CD4-positive, CD25-positive, alpha-beta regulatory T cell (primary cell): ENCODE results near the gene TMED4. TPM values are rescaled to one million over a fixed set of nuclear protein-coding genes. Genes with fewer than 3 reads are reported as not detected.
A peak's percentile ranks its signal among the peaks of the same experiment; 100 is the strongest.
"Not testable (repeated sequence)": the region's sequence is repeated elsewhere in the genome, so short reads cannot be mapped to it uniquely, and the experiment has no call there.

Experiments used
- ATAC-seq, 2 donors: fragments of 150-1000 bp; cut with Tn5 transposase; one replicate each; pipeline ENCODE4 v1.10.0; 2021; ENCODE audit warnings: low read depth in 2 of 2, moderate number of reproducible peaks in 2 of 2, moderate library complexity in 1 of 2
- DNase-seq, 3 donors: peaks; one replicate each; pipeline versions ENCODE4 v3.0.0 to v3.0.0-alpha.2; 2012 to 2022; ENCODE audit warnings: mixed read lengths in 1 of 3
- H3K27ac ChIP-seq: one replicate; pipeline ENCODE4 v1.7.0; 2013; ENCODE audit warnings: mild to moderate bottlenecking, low read length; ENCODE audit not compliant: insufficient read depth, poor library complexity, severe bottlenecking
- H3K27me3 ChIP-seq: one replicate; pipeline ENCODE4 v1.7.0; 2013; ENCODE audit warnings: low read length; ENCODE audit not compliant: control insufficient read depth, insufficient read depth
- H3K36me3 ChIP-seq: one replicate; pipeline ENCODE4 v1.7.0; 2013; ENCODE audit warnings: mild to moderate bottlenecking, low read length, moderate library complexity; ENCODE audit not compliant: control insufficient read depth, insufficient read depth
- H3K4me1 ChIP-seq: 2 replicates; pipeline ENCODE4 v1.7.0; 2013; ENCODE audit warnings: mild to moderate bottlenecking, low read length; ENCODE audit not compliant: insufficient read depth, control insufficient read depth, poor library complexity, severe bottlenecking
- H3K4me3 ChIP-seq: one replicate; pipeline ENCODE4 v1.7.0; 2013; ENCODE audit warnings: low read depth, mild to moderate bottlenecking, low read length, moderate library complexity
- H3K9me3 ChIP-seq, 2 experiments: 1 replicate in 1 of 2; 2 replicates in 1 of 2; pipeline ENCODE4 v1.7.0; 2013; ENCODE audit warnings: low read length in 2 of 2, mild to moderate bottlenecking in 1 of 2, moderate library complexity in 1 of 2; ENCODE audit not compliant: control insufficient read depth in 2 of 2
- H3K27ac Mint-ChIP-seq, 3 donors: one replicate each; pipeline ENCODE4 v1.8.0; 2020 to 2022; ENCODE audit warnings: mild to moderate bottlenecking in 3 of 3, mixed read lengths in 3 of 3, moderate library complexity in 2 of 3
- H3K27me3 Mint-ChIP-seq: one replicate; pipeline ENCODE4 v1.8.0; 2022; ENCODE audit warnings: mild to moderate bottlenecking, mixed read lengths
- H3K36me3 Mint-ChIP-seq: one replicate; pipeline ENCODE4 v1.8.0; 2020; ENCODE audit warnings: mixed read lengths
- H3K4me1 Mint-ChIP-seq, 4 donors: one replicate each; pipeline ENCODE4 v1.8.0; 2020 to 2022; ENCODE audit warnings: mixed read lengths in 4 of 4, mild to moderate bottlenecking in 1 of 4
- H3K4me3 Mint-ChIP-seq, 4 donors: one replicate each; pipeline ENCODE4 v1.8.0; 2020 to 2022; ENCODE audit warnings: mild to moderate bottlenecking in 4 of 4, mixed read lengths in 4 of 4, moderate library complexity in 3 of 4
- H3K9me3 Mint-ChIP-seq, 7 donors: one replicate each; pipeline ENCODE4 v1.8.0; 2020 to 2022; ENCODE audit warnings: mixed read lengths in 7 of 7, mild to moderate bottlenecking in 3 of 7, moderate library complexity in 2 of 7
- polyA plus RNA-seq, 4 donors: library from polyadenylated mRNA; unstranded; fragments of 300-500 nt; fragmentation: Illumina TruSeq; gene quantifications; one replicate each; pipeline ENCODE4 v1.2.3, GENCODE V29; 2021
- total RNA-seq: library from RNA; stranded (reverse); gene quantifications from one replicate; pipeline ENCODE4 v1.2.3, GENCODE V29; 2022

The TMED4 gene
- total and polyA plus RNA-seq, 5 donors from 2014 or later, result 67.6 to 97.5 (median 75.2) TPM

DNA sequence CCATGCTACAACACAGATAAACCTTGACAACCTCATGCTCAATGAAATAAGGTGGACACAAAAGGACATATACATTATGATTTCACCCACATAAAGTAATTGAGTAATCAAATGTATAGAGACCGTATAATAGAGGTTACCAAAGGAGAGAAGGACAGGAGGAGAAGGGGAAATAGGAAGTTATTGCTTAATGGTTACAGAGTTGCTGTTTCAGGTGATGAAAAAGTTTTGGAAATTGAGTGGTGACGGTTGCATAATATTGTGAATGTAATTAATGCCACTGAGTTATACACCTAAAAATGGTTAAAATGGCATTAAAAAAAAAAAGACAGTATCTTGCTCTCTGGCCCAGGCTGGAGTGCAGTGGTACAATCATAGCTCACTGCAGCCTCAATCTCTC, 22.9 kb upstream of the TMED4 start:
- Histone ChIP-seq H3K36me3 (no peaks in the 10 kb centered on the region), H3K9me3 (no peaks in the 10 kb centered on the region), H3K27me3 (peaks cover 2% of the 10 kb centered on the region), H3K4me3 (no peak overlapping the region), H3K27ac (no peak overlapping the region), H3K4me1 (peaks cover 30% of the 10 kb centered on the region)
- peaks cover 12% of the 10 kb centered on the region for H3K27me3 Mint-ChIP-seq
- H3K36me3 Mint-ChIP-seq, result peaks cover 2% of the 10 kb centered on the region
- ATAC-seq (no peak), DNase-seq (no peak)
- H3K27ac Mint-ChIP-seq, result no peak overlapping the region
- peak overlapping the region in 2 of 4 donors; percentile 36 to 95 for H3K4me3 Mint-ChIP-seq
- H3K4me1 Mint-ChIP-seq, result peaks cover 14 to 42% (median 27%) of the 10 kb centered on the region in 4 donors
- H3K9me3 Mint-ChIP-seq, result no peaks in the 10 kb centered on the region

DNA sequence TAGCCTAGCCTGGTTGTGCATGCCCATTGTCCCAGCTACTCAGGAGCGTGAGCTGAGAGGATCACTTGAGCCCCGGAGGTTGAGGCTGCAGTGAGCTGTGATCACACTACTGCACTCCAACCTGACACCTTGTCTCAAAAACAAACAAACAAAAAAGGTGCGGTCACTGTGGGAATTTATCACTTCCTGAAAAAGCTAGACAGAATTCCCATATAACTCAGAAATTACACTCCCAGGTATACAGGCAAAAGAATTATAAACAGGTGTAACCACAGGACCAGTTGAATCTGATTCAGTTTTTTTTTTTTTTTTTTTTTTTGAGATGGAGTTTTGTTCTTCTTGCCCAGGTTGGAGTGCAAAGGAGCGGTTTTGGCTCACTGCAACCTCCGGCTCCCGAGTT, 21.2 kb upstream of the TMED4 start:
- DNase-seq (no peak), ATAC-seq (no peak)
- no peaks in the 10 kb centered on the region for H3K36me3 Mint-ChIP-seq
- H3K9me3 Mint-ChIP-seq, result no peaks in the 10 kb centered on the region
- no peak overlapping the region for H3K4me3 Mint-ChIP-seq
- peaks cover 2% of the 10 kb centered on the region for H3K27me3 ChIP-seq
- H3K27ac ChIP-seq, result no peak overlapping the region
- H3K9me3 ChIP-seq, result no peaks in the 10 kb centered on the region
- H3K4me3 ChIP-seq, result no peak overlapping the region
- H3K4me1 Mint-ChIP-seq, result peaks cover 12 to 26% (median 20%) of the 10 kb centered on the region in 4 donors
- H3K36me3 ChIP-seq, result no peaks in the 10 kb centered on the region
- H3K27ac Mint-ChIP-seq, result no peak overlapping the region
- peaks cover 14% of the 10 kb centered on the region for H3K27me3 Mint-ChIP-seq
- peaks cover 22% of the 10 kb centered on the region for H3K4me1 ChIP-seq

DNA sequence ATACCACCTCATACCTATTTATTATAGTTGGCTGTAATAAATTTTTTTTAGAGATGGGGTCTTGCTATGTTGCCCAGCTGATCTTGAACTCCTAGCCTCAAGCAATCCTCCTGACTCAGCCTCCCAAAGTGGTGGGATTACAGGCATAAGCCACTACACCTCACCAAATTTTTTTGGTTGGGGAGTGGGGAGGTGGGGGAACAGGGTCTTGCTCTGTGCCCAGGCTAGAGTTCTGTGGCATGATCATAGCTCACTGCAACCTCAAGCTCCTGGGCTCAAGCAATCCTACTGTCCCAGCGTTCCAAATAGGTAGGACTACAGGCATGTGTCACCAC, 20.5 kb upstream of the TMED4 start:
- ATAC-seq (no peak), DNase-seq (no peak)
- peaks cover 15% of the 10 kb centered on the region for H3K4me1 ChIP-seq
- H3K36me3 ChIP-seq, result no peaks in the 10 kb centered on the region
- H3K4me3 ChIP-seq, result no peak overlapping the region
- H3K27ac ChIP-seq, result no peak overlapping the region
- peaks cover 14% of the 10 kb centered on the region for H3K27me3 Mint-ChIP-seq
- H3K36me3 Mint-ChIP-seq, result no peaks in the 10 kb centered on the region
- H3K4me1 Mint-ChIP-seq, result peaks cover 10 to 20% (median 19%) of the 10 kb centered on the region in 4 donors
- no peaks in the 10 kb centered on the region for H3K9me3 ChIP-seq
- H3K4me3 Mint-ChIP-seq, result peak overlapping the region in 1 of 4 donors; percentile 70
- H3K27ac Mint-ChIP-seq, result no peak overlapping the region
- no peaks in the 10 kb centered on the region for H3K9me3 Mint-ChIP-seq
- peaks cover 2% of the 10 kb centered on the region for H3K27me3 ChIP-seq

DNA sequence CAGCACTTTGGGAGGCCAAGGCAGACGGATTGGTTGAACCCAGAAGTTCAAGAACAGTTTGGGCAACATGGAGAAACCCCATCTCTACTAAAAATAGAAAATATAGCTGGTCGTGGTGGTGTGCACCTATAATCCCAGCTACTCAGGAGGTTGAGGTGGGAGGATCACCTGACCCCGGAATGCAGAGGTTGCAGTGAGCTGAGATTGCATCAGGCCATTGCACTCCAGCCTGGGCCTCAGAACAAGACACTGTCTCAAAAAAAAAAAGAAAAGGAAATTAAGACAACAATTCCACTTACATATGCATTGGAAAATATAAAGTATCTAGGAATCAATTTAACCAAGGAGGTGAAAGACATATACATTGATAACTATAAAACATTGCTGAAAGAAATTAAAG, 17.2 kb upstream of the TMED4 start:
- Mint-ChIP-seq H3K27me3 (peaks cover 11% of the 10 kb centered on the region), H3K27ac (no peak overlapping the region), H3K36me3 (no peaks in the 10 kb centered on the region), H3K9me3 (peaks cover 0 to 2% (median 0%) of the 10 kb centered on the region in 7 donors), H3K4me3 (no peak overlapping the region), H3K4me1 (peaks cover 0 to 5% (median 3%) of the 10 kb centered on the region in 4 donors)
- H3K4me1 ChIP-seq, result no peaks in the 10 kb centered on the region
- DNase-seq (no peak), ATAC-seq (no peak)
- peaks cover 2% of the 10 kb centered on the region for H3K27me3 ChIP-seq
- H3K27ac ChIP-seq, result no peak overlapping the region
- no peaks in the 10 kb centered on the region for H3K9me3 ChIP-seq
- H3K36me3 ChIP-seq, result no peaks in the 10 kb centered on the region
- H3K4me3 ChIP-seq, result no peak overlapping the region

DNA sequence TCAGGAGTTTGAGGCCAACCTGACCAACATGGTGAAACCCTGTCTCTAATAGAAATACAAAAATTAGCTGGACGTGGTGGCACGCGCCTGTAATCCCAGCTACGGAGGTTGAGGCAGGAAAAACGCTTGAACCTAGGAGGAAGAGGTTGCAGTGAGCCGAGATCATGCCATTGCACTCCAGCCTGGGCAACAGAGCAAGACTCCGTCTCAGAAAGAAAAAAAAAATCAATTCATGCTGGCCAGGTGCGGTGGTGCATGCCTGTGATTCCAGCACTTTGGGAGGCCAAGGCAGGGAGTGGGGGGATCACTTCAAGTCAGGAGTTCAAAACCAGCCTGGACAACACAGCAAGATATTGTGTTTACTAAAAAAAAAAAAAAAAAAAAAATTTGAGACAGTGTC, 15.2 kb upstream of the TMED4 start:
- H3K27ac ChIP-seq, H3K36me3 Mint-ChIP-seq, H3K27ac Mint-ChIP-seq, H3K36me3 ChIP-seq, H3K9me3 ChIP-seq, H3K9me3 Mint-ChIP-seq, H3K4me3 Mint-ChIP-seq, H3K4me3 ChIP-seq, H3K27me3 ChIP-seq, DNase-seq, H3K4me1 Mint-ChIP-seq, ATAC-seq, H3K4me1 ChIP-seq: not testable (repeated sequence)
- H3K27me3 Mint-ChIP-seq, result peaks cover 16% of the 10 kb centered on the region

DNA sequence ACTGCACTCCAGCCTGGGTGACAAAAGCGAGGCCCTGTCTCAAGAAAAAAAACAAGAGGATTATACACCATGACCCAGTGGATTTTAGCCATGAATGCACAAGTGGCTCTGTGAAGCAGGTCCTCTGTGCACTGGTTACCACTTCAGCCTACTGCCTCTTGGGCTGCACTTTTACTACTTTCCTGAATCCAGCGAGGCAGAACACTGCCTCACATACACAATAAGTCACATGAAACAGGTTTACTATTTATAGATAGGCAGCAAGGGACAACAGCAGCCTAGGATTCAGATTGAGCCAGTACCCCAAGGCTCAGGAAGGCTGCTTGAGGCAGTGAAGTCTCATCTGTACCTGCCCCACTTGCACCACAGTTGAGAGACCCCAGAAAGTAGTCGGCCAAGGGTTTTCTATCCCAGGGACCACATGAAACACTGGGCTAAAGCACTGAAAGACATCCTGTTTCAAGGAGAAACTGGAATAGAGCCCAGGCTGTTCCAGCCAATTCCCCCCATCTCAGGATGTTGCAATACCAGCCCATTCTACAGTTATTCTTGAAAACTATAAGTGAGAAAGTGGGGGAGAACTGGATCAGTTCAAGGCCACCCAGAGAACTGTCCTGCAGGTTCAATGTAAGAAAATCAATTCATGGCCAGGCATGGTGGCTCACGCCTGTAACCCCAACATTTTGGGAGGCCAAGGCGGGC, 14.1 kb upstream of the TMED4 start:
- H3K36me3 Mint-ChIP-seq, result no peaks in the 10 kb centered on the region
- no peak overlapping the region for H3K27ac Mint-ChIP-seq
- no peak for ATAC-seq

DNA sequence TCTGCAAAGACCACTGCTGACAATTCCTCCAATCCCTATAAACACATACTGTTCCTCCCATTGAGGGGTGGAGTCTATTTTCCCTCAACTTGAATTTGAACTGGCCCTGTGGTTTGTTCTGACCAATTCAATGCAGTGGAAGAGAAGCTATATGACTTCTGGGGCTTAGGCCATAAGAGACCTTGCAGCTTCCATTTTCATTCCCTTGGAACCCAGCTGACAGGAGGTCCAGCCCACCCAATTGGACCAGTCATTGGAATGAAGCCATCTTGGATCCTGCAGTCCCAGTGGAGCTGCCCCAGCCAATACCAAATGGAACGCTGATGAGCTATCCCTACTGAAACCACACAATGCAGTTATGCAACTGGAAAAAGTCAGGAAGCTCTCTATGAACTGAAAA, 8.9 kb upstream of the TMED4 start:
- Mint-ChIP-seq H3K27ac (no peak overlapping the region), H3K36me3 (no peaks in the 10 kb centered on the region), H3K4me3 (no peak overlapping the region), H3K4me1 (peaks cover 6 to 10% (median 7%) of the 10 kb centered on the region in 4 donors), H3K9me3 (peaks cover 0 to 2% (median 0%) of the 10 kb centered on the region in 7 donors), H3K27me3 (peaks cover 8% of the 10 kb centered on the region)
- DNase-seq (no peak), ATAC-seq (no peak)
- Histone ChIP-seq H3K4me1 (no peaks in the 10 kb centered on the region), H3K36me3 (no peaks in the 10 kb centered on the region), H3K9me3 (no peaks in the 10 kb centered on the region), H3K27ac (no peak overlapping the region), H3K27me3 (no peaks in the 10 kb centered on the region), H3K4me3 (no peak overlapping the region)

More for the DNA sequence above, 14.1 kb upstream of the TMED4 start:
- Histone ChIP-seq H3K27me3 (no peaks in the 10 kb centered on the region), H3K4me3 (no peak overlapping the region), H3K4me1 (no peaks in the 10 kb centered on the region), H3K27ac (no peak overlapping the region), H3K36me3 (no peaks in the 10 kb centered on the region), H3K9me3 (no peaks in the 10 kb centered on the region)
- no peak for DNase-seq
- H3K4me1 Mint-ChIP-seq, result peaks cover 0 to 5% (median 0%) of the 10 kb centered on the region in 4 donors
- H3K4me3 Mint-ChIP-seq, result no peak overlapping the region
- peaks cover 0 to 2% (median 0%) of the 10 kb centered on the region in 7 donors for H3K9me3 Mint-ChIP-seq
- peaks cover 16% of the 10 kb centered on the region for H3K27me3 Mint-ChIP-seq
